H1 (cell line): Measurements from ENCODE around the gene PARM1. TPM values are rescaled to one million over a fixed set of nuclear protein-coding genes. Genes with fewer than 3 reads are reported as not detected.

Experiments
- BACH1 ChIP-seq: IDR thresholded peaks from 2 replicates; pipeline ENCODE4 v1.6.1; 2012; ENCODE audit warnings: low read length, improper control_type of control experiment
- POLR2AphosphoS5 ChIP-seq: IDR thresholded peaks from 2 replicates; pipeline ENCODE4 v1.6.1; 2011; ENCODE audit warnings: low read depth, low read length
- SAP30 ChIP-seq: fragments of 300-600 bp; sonication (generic); IDR thresholded peaks from 2 replicates; pipeline ENCODE4 v1.7.1; 2012; ENCODE audit warnings: low read length, moderate library complexity, mild to moderate bottlenecking, inconsistent platforms; ENCODE audit not compliant: insufficient read depth, insufficient replicate concordance
- SIX5 ChIP-seq: IDR thresholded peaks from 2 replicates; pipeline ENCODE4 v1.6.1; 2011; ENCODE audit warnings: mild to moderate bottlenecking, low read depth, low read length
- TAF1 ChIP-seq: IDR thresholded peaks from 2 replicates; pipeline ENCODE4 v1.6.1; 2011; ENCODE audit warnings: mild to moderate bottlenecking, low read depth, low read length
- TEAD4 ChIP-seq: IDR thresholded peaks from 2 replicates; pipeline ENCODE4 v1.6.1; 2012; ENCODE audit warnings: low read depth, low read length, inconsistent platforms, mixed read lengths
- polyA plus RNA-seq, 7 experiments: library from polyadenylated mRNA; depleted of rRNA in 3 of 7; stranded (reverse) in 5 of 7; unstranded in 2 of 7; fragments of >200 nt in 5 of 7; fragments of 200-250 nt in 2 of 7; gene quantifications; 1 replicate in 5 of 7; 2 replicates in 1 of 7; 4 replicates in 1 of 7; pipeline versions ENCODE4 v1.2.1 to v1.2.3, GENCODE V29; 2011 to 2013; ENCODE audit warnings: missing spikeins in 2 of 7, mixed read lengths in 2 of 7
- total RNA-seq: library from RNA; stranded (reverse); fragmentation: NEBNext Ultra II Directional; extraction: Animal tissue kit (Norgen Biotek cat#: 25700); gene quantifications from 2 replicates; pipeline ENCODE4 v1.2.1, GENCODE V29; 2021

The PARM1 gene
- total and polyA plus RNA-seq, 2 of the 8 experiments (the other 6 are each of a cell fraction or from before 2014, with no cell fraction given), result 2.0 to 5.3 TPM

GRCh38 chr4:74997948-74998729 lies 65.2 kb downstream of the PARM1 start (continued):
- no peak for TF ChIP-seq BACH1
- no peak for TF ChIP-seq TEAD4
- no peak for TF ChIP-seq TAF1
- no peak for TF ChIP-seq SAP30
- TF ChIP-seq POLR2AphosphoS5, result no peak
- TF ChIP-seq SIX5, result no peak
